HG03066 (cell line): ENCODE results near the gene SLC7A1.
A peak's percentile ranks its signal among the peaks of the same experiment; 100 is the strongest.

Experiments
- ATAC-seq: cut with Tn5 transposase; IDR thresholded peaks from one replicate; pipeline ENCODE4 v1.9.1; 2021; ENCODE audit warnings: low read depth; ENCODE audit not compliant: unreplicated experiment

SLC7A1 gene

DNA sequence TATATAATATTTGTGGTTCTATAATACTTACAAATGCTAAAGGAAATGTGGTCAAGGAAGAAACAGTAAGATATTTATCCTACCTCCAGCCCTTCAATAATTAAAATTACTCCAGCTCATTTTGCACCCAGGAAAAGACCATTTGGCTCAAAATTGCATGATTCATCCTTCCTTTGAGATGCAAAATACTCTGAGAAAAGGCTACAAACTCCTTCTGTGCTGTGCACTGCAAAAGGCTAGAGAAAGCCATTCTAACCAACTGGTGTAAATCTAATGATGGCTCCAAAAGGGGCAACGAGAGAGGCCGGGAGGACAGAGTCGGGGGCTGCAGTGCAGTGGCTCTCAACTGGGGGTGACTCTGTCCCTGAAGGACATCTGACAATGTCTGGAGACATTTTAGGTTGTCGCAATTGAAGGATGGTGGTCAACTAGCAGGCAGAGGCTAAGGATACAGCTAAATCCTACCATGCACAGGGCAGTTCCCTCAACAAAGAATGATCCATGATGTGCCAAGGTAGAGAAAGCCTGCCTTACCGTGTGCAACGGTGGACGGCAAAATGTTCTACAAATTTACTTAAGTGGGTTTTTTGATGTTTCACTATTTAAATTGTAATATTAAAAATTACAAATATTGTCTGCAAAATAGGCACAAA lies 32.6 kb downstream of the SLC7A1 start:
- no peak for ATAC-seq

DNA sequence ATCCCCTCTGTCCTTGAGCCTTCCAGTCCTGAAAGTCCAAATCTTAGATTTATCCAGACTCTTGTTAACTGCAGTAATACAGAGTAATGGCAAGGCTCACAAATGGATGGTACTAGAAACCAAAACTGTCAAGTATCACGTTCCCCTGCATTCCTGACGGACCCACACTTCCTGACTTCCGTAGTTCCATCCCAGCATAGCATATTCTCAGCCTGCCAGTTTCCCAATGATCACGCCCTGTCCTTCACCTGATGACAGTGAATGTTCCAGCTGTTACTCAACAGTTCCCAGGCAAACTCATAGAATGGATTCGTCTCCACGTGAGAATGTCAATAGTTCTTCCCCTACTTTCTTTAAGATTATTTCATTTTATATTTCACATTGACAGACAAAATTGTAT lies 33.6 kb downstream of the SLC7A1 start:
- ATAC-seq, result no peak

DNA sequence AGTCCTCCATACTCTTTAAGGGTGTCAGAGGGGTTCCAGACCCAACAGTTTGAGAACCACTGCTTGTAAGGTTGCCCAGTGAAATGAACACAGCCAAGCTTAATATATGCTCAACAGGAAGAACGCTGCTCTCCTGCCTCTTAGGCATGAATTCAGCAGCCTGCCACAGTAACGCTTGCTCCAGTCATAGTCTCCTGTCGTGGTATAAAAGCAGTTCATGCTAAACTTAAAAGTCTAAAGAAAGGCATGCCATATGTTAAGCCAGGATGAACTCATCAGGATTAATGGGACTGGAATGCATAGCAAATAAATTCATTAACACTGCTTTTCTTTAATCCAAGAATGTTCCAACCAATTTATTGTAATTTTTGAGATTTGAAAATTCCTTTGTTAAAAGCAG lies 38.7 kb downstream of the SLC7A1 start:
- ATAC-seq, result no peak

DNA sequence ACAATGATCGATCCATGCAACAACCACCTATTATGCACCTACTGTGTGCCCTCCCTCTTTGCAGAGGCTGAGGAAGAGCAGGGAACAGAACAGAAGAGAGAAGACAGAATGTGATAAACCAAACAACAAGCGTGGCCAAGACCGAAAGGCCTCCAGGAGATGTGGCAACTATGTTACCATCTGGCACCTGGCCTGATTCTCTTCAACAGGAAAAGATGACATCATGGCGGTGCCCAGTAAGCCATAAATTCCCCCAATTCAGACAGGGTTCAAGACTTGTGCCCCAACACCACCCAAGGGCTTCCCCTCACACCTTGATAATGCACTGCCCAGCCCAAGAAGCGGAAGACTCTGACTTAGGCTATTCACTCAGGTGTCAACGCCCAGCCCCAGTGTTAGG lies 44.3 kb downstream of the SLC7A1 start:
- no peak for ATAC-seq

DNA sequence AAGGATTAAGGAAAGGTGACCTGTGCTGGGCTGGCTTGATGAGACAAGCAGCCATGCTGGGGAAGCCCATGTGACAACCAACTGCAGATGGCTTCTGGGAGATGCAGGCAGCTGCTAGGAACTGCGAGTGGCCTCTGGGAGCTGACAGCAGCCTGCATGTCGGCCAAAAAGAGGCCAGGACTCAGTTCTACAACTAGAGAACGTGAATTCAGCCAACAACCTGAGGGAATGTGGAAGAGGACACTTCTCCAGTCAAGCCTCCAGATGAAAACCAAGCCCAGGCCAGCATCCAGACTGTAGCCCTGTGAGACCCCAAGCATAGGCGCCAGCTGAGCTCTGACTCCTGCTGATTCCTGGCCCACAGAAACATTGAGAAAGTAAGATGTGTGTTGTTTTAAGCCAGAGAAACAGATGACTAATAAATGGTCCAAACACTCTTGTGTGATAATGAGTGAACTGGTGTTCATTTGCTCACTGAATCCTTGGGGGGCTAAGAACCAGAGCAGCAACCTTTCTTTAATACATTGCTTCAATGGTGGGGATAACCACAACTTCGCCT lies 45.0 kb downstream of the SLC7A1 start:
- ATAC-seq, result no peak

DNA sequence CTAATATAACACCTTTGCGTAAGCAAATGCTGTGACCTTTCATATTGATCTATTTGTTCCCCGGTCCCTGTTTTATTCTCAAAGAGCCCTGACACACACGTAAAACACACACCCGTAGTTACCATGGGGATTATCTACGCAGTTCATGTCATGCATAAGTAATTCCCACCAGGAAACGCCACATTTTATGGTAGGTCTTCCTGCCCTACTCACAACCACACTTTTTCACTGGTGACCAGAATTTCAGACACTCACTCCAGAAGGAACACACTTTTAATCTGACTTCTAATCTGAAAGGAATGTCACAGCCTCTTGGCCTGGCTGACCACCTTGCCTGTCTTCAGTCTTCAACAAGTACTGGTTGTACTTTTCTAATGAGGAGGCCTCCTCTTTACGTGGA lies 46.8 kb downstream of the SLC7A1 start:
- ATAC-seq, result no peak

DNA sequence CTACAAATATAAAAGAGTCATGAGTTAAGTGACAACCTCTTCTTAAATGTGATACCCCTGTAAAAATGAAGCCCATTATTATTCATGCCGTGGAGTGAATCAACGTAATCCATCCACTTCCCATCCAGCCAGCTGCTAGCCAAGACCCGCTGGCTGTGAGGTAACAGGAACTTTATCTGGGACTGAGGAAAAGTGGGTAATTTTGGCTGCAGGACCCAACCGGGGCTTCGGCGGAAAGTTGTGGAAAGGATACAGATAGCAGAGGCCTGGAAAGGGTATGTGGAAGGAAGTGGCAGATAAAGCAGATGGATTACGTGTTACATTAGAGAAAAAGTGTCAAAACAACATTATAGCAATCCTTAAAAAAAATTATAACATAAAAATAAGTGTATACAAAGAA lies 48.3 kb downstream of the SLC7A1 start:
- ATAC-seq, result no peak

DNA sequence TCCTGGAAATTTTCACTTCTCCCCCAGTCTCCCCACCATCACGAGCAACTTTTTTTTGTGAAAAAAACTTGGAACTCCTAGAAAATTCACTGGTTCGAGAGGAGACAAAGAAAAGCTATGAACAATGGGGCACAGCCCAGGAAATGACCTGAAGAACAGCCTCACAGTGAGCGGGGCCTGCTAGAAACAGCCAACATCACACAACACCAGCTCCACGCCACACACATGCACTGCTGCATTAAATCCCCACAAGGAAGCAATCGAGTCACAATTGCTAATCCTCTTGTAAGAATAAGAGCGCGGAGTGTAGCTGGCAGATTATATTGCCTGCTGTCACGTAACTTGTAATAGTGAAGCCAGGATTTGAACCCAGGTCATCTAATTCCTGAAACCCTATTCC lies 48.8 kb downstream of the SLC7A1 start:
- no peak for ATAC-seq

DNA sequence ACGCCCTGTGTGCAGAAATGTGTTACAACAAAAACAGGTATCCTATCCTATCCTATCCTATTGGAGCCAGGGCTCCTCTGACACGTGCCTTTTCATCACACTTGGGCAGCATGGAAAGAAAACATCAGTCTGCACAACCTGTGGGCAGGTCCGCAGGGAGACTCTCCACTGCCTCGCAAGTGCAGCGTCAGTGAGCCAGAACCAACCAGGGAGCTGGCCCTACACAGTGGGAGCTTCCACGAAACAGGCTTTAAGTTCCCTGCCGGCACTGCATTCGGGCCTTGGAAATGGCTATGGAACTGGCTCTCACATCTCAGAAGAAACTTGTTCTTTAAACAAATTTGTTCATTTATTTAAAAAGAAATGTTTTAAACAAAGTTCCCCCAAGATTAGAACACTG lies 49.5 kb downstream of the SLC7A1 start:
- no peak for ATAC-seq

DNA sequence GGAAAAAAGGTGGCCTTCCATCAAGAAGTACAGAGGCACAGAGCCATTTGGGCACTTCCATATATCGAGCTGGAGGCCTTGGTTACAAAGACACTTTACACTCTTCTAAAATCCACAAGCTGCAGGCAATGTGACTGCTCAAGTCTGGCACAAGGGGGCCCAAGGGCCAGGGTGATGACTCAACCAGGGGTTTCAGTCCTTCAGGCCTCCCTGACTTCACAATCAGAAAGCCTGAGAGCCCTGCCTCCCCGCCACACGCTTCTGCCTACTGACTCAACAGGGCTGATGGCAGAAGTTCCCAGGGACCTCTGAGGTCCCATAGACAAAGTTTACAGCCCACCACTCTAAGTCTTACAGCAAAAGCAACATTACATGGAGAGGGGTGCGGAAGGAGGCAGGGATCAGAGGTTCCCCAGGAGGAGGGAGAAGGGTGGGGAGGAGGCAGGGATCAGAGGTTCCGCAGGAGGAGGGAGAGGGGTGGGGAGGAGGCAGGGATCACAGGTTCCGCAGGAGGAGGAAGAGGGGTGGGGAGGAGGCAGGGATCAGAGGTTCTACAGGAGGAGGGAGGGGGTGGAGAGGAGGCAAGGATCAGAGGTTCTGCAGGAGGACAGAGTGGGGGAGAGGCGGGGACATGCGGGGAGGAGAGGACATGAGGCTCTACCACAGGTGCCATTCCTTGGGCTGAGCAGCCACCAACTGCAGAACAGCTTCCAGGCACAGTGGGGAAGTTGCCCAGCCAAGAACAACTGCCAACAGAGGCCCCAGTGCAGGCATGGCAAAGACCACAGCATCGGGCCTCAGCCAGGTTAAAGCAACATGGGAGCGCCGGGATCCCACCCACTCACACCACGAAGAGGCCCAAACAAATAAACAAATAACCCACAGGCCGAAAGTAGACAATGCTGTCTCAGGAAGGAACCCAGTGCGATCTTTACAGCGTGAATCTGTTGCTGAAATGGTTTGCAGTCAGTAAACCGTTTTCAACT lies 52.0 kb downstream of the SLC7A1 start:
- ATAC-seq, result peak; percentile 97

DNA sequence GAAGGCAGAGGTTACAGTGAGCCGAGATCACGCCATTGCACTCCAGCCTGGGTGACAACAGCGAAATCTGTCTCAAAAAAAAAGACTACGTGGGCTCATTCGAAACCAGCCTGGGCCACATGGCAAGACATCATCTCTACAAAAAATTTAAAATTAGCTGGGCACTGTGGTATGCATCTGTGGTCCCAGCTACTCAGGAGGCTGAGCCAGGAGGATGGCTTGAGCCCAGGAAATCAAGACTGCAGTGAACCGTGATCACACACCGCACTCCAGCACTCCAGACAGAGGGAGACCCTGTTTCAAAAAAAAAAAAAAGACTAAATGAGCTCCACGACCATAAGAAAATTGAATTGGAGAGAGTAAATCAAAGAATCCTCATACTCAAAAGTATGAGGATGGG lies 53.1 kb downstream of the SLC7A1 start:
- ATAC-seq, result no peak

DNA sequence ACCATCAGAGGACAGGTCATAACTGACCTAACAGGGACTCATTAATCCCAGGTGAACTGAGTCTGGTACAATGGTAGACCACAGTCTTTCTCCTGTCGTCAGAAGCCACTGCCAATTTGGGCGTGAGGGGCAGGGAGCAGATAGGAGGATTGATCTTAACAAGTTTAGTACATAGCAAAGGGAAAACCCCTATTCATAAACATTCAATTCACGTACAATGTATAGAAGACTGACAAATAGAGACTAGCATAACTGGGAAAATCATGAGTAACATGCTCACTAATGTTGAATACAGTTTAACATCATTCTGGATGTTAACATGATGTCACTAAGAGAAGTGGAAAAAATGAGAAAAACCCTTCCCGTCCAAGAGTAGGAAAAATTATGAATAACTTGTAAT lies 54.1 kb downstream of the SLC7A1 start:
- no peak for ATAC-seq

DNA sequence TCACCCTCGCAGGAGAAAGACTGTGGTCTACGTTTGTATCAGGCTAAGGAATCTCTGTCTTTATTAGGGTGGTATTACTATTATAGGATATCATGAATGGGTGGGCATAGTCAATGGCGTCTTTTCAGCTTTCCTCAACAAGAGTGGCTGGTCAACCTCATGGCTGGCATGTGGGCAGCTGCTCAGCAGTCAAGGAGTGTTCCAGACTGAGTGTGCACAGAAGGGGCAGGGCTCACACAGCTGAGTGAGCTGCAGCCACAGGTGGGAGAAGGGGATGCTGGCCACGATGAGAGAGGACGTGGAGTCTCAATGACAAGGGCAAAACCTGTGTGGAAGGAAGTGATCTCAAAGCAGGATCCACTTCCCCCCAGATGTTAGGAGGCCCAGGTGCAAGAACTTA lies 54.7 kb downstream of the SLC7A1 start:
- no peak for ATAC-seq

DNA sequence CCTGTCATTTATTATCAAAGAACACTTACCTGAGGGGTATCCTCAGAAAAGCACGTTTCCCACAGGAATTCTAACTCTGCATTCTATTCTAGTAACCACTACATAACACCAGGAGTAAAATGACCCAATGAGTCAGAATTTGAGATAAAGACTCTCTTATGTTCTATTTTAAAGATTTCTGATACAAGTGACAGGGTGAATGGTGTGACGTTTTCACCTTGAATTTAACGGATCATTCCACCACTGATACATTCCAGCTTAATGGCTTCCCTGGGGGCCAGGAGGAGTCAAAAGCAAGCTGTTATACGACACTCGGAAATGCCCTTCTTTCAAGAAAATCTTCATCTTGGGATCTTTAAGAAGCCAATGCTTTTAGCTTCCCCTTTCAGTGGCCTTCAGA lies 55.2 kb downstream of the SLC7A1 start:
- ATAC-seq, result no peak

DNA sequence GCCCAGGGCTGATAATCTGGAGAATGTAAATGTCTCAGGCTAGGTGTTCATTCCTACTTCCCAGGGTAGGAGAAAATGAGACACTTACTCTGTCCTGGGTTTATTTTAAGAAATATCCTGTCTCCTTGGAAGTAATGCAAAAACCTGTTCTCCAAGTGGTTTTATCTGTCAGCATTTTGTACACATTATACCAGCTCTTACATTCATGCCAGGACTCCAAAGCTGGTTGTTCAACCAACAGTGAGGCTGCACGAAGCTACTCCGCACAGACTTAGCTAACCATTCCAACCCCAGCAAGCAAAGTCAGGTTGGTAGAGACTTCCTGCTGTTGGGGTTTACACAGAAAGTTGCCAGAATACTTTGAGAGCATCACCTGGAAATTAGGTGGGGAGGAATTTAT lies 55.6 kb downstream of the SLC7A1 start:
- ATAC-seq, result no peak

DNA sequence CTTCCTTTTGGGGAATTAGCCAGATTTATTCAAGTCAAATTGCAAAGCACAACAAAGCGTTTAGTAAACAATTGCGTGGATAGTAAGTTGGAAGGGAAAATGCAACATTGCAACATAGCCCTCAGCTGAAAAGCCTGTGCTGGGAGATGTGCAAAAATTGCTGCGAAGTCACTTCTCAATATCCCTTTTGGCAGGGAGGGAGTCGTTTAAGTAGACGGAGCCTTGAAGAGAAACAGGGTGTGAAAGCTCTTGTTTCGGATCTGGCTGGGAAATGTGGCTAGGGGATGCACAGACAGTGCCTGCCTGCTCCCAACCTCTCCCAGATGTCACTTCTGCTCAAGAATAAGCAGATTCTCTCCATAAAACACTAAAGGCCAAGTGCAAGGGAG lies 56.8 kb downstream of the SLC7A1 start:
- ATAC-seq, result no peak

DNA sequence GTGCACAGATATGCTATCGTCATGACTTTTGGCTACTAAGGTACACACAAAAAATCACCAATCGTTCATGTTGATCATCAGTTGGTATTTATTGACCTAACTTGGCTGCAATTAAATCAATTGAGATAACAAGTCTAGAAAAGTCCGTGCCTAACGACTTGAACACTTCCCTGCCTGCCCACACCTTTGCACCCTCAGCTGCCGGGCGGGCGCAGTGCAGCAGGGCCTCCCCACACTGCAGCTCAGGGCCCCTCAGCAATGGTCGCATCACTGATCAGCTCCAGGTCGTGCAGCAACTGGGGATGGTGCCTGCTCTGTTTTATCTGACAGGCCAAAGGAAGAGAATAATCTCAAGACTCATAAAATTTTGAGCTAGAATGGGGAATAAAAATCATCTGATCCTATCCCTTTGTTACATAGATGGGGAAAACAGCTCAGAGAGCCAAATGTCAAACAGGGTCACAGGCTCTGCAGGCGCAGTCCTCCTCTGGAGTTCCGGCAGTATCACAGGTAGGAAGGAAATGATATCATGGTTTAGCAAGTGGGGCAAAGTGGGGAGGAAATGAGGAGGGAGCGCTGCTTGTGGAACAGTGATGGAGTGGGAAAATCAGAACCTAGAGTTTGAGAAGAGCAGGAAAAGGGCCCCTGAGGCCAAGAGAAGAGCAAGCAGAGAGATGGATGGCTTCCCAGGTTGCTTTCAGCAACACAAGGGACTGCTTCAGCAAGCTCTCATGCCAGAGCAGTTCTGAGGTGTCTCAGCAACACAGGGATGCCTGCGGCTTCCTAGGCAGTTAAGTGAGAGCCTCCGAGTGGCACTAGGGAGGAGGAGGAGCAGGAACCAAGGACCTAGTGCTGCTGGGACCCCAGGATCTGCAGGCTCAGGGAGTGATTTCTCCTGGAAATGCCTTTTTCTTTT lies 57.5 kb downstream of the SLC7A1 start:
- ATAC-seq, result no peak

DNA sequence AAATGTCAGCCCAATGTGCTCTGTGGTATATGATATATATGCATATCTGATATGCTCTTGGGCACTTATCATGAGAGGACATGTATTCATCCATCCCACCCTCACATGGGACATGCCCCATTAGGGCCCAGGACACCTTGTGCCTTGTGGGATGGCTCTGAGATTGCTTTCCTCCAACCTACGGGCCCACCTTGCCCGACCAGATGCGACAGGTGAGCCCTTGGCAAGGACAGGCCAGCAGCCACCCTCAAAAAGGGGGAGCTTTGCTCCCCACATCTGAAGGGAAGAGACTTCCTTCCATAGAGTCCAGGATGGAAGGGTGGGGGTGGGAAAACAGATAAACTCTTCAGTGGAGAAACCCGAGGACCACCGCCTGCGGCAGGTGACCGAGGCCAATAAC lies 58.6 kb downstream of the SLC7A1 start:
- ATAC-seq, result no peak

DNA sequence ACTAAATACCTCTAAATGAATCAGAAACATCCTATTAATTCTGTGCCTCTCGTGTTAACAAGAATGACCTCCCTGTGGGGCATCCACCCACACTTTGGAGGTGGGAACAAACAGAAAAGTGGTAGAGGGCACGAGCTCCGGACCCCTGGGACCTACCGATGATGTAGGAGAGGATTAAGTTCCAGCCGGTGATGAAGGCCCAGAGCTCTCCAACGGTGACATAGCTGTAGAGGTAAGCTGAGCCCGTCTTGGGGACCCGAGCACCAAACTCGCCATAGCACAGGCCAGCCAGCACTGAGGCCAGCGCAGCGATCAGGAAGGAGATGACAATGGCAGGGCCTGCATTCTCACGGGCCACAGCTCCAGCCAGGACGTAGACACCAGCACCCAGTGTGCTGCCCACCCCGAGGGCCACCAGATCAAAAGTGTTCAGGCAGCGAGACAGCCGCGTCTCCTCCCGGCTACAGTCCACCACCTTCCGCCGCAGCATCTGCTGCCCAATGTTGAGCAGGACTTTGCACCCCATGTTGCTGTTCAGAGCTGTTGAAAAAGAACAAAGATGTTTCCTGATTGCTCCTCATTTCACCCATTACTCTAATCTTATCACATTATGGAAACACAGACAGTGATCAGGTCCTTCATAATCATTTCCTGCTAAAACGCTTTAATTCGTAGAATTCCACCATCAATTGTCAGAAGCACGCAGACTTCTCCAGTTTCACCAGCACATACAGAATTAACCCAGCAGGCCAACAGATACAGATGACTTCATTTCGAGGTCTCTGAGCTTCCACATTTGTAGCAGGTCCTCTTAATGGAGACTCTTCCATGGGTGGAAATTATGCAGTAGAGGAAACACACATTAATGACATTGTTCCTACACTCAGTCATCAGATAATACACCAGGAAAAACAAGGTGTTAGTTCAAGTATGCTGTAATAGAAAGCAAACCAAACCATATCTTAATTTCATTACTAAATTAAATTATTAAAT lies 59.5 kb downstream of the SLC7A1 start:
- no peak for ATAC-seq

DNA sequence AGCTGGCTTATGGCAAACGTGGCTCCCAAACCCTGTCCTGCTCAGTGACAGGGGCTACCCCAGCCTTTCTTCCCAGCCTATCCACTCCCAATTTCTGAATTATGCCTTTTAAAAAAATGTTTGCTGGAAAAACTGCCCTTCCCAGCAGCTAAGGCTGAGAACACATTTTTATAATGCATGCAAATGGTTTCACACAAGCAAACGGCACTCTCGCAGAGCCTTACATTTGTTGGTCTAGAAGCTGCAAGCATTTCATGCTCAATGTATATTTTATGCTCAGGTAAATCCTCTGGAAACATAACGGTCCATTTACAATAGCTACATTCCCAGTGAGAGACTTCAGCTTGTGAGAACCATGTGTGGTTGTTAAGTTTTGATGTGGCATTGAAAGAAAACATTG lies 61.4 kb downstream of the SLC7A1 start:
- ATAC-seq, result no peak
